Measurements from ENCODE around the gene RMRP.

DNA sequence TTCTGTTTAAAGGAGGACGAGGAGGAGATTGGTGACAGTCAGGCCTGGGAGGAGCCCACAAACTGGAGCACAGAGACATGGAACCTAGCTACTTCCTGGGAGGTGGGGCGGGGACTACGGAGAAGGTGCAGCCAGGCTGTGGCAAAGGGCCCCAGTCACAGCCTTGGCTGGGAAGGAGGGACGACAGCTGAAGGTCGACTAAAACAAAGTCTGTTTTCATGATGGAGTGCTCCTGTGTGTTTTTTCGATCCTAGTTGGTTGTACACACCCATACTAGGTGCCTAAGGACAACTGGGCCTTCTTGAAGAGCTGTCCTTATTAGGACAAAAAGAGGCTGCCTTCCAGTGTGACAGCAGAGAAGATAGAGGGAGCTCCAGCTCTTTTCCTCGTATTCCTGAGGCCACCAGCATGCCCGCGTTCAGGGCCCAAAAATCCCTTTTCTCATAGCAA, 3.2 kb upstream of the RMRP start:
- TF ChIP-seq NFYB (IDR thresholded peaks at IDR 0.05; ENCODE audit: insufficient read depth, low read depth, low read length), result no peak
- TF ChIP-seq YY1 (IDR thresholded peaks at IDR 0.05; ENCODE audit: low read depth, low read length), result no peak
- TF ChIP-seq STAT3 (IDR thresholded peaks at IDR 0.05; ENCODE audit: low read depth, low read length), result no peak
- peak; percentile 21 to 59 (median 32); a peak in 4 of 6 replicates for TF ChIP-seq CTCF (IDR thresholded peaks at IDR 0.05 in 2 of 3, conservative IDR thresholded peaks at IDR 0.05 in 1 of 3; ENCODE audit: control insufficient read depth in 2 of 3, extremely low read depth in 1 of 3, insufficient read depth in 1 of 3, low read depth in 3 of 3, low read length in 3 of 3)
- TF ChIP-seq NR2C2 (IDR thresholded peaks at IDR 0.05; ENCODE audit: borderline replicate concordance, control insufficient read depth, insufficient read length, low read depth), result no peak
- TF ChIP-seq JUNB (IDR thresholded peaks at IDR 0.05), result no peak
- no peak for TF ChIP-seq NFXL1 (IDR thresholded peaks at IDR 0.05; ENCODE audit: borderline replicate concordance)
- peak; percentile 29; the same call in 1 of the 2 replicates for TF ChIP-seq POLR2A (IDR thresholded peaks at IDR 0.05; ENCODE audit: low read depth, low read length)
- 0 out of 2 replicates have a peak, but pooled peaks have one; percentile 9 for TF ChIP-seq SMC3 (IDR thresholded peaks at IDR 0.05; ENCODE audit: borderline replicate concordance, low read length)
- no peak for TF ChIP-seq EP300 (IDR thresholded peaks at IDR 0.05; ENCODE audit: borderline replicate concordance in 1 of 2, control insufficient read depth in 1 of 2, low read depth in 2 of 2, low read length in 2 of 2)
- TF ChIP-seq MEF2A (IDR thresholded peaks at IDR 0.05; ENCODE audit: insufficient read depth, low read depth, low read length), result no peak
